C4-2B (cell line): Measurements from ENCODE around the gene SOX11.

Source experiments
- ZFX ChIP-seq: fragments of 450-650 bp; IDR thresholded peaks from 2 replicates; pipeline ENCODE4 v1.6.1; 2017
- TF ChIP-seq, protein P1 (sequence below): fragments of 450-650 bp; conservative IDR thresholded peaks from 2 replicates; pipeline ENCODE4 v1.5.1; 2017; ENCODE audit warnings: mild to moderate bottlenecking

DNA sequence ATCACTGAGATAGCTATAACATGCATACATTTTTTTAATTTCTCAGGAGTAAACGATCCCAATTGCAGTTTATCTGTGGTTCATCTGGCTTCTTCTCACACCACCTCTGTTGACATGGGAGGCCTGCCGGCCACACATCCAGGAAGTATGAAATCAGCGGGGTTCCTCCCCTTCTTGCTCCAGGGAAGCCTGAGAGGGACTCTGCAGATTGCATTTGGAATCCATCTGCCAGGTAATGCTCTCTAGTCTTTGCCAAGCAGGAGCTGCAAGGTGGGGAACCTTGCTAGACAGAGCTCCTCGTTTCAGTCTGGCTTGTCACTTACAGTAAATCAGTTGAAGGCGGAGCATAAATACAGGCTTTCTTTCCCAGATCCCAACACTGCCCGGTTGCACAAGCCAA, 49.9 kb downstream of the SOX11 start:
- TF ChIP-seq, protein P1, sequence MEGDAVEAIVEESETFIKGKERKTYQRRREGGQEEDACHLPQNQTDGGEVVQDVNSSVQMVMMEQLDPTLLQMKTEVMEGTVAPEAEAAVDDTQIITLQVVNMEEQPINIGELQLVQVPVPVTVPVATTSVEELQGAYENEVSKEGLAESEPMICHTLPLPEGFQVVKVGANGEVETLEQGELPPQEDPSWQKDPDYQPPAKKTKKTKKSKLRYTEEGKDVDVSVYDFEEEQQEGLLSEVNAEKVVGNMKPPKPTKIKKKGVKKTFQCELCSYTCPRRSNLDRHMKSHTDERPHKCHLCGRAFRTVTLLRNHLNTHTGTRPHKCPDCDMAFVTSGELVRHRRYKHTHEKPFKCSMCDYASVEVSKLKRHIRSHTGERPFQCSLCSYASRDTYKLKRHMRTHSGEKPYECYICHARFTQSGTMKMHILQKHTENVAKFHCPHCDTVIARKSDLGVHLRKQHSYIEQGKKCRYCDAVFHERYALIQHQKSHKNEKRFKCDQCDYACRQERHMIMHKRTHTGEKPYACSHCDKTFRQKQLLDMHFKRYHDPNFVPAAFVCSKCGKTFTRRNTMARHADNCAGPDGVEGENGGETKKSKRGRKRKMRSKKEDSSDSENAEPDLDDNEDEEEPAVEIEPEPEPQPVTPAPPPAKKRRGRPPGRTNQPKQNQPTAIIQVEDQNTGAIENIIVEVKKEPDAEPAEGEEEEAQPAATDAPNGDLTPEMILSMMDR = no peak
- no peak for TF ChIP-seq ZFX
